Fibroblast of lung (primary cell): ENCODE data around the gene CTSZ. TPM values are rescaled to one million over a fixed set of nuclear protein-coding genes. Genes with fewer than 3 reads are reported as not detected.

ENCODE experiments used
- DNase-seq, 2 donors: peaks; one replicate each; pipeline versions ENCODE4 v3.0.0 to v3.0.0-alpha.2; 2010; ENCODE audit warnings: low read depth in 2 of 2
- H2AFZ ChIP-seq: 2 replicates; pipeline ENCODE4 v1.5.1; 2012; ENCODE audit warnings: low read length, control low read depth, inconsistent platforms
- H3K27ac ChIP-seq: 2 replicates; pipeline ENCODE4 v1.5.1; 2011; ENCODE audit warnings: low read length, control low read depth; ENCODE audit not compliant: insufficient read depth
- H3K27me3 ChIP-seq: 2 replicates; pipeline ENCODE4 v1.5.1; 2011; ENCODE audit warnings: mild to moderate bottlenecking, low read length; ENCODE audit not compliant: control insufficient read depth, insufficient read depth
- H3K36me3 ChIP-seq: 2 replicates; pipeline ENCODE4 v1.5.1; 2011; ENCODE audit warnings: low read length; ENCODE audit not compliant: control insufficient read depth, insufficient read depth
- H3K4me1 ChIP-seq: 2 replicates; pipeline ENCODE4 v1.5.1; 2011; ENCODE audit warnings: low read length; ENCODE audit not compliant: control insufficient read depth, insufficient read depth; ENCODE audit errors: extremely low read depth
- H3K4me2 ChIP-seq: 2 replicates; pipeline ENCODE4 v1.5.1; 2011; ENCODE audit warnings: low read length, control low read depth; ENCODE audit not compliant: insufficient read depth; ENCODE audit errors: extremely low read depth
- H3K4me3 ChIP-seq, 4 experiments: fragments of 200-600 bp in 1 of 4; sonication (generic) in 1 of 4; replicated peaks in 1 of 4; 2 replicates each; pipeline ENCODE4 v1.5.1; 2011 to 2016; ENCODE audit warnings: low read length in 4 of 4, low read depth in 3 of 4, mild to moderate bottlenecking in 3 of 4, control low read depth in 2 of 4, inconsistent platforms in 1 of 4, mixed read lengths in 1 of 4; ENCODE audit not compliant: insufficient read depth in 1 of 4; ENCODE audit errors: control extremely low read depth in 1 of 4
- H3K79me2 ChIP-seq: 2 replicates; pipeline ENCODE4 v1.5.1; 2012; ENCODE audit warnings: mild to moderate bottlenecking, low read length, inconsistent platforms; ENCODE audit not compliant: control insufficient read depth, insufficient read depth
- H3K9ac ChIP-seq: 2 replicates; pipeline ENCODE4 v1.5.1; 2011; ENCODE audit warnings: mild to moderate bottlenecking, low read length, control low read depth; ENCODE audit not compliant: insufficient read depth
- H3K9me3 ChIP-seq: 2 replicates; pipeline ENCODE4 v1.5.1; 2012; ENCODE audit warnings: low read depth, low read length; ENCODE audit not compliant: control insufficient read depth, insufficient read depth
- H4K20me1 ChIP-seq: 2 replicates; pipeline ENCODE4 v1.5.1; 2011; ENCODE audit warnings: low read length; ENCODE audit not compliant: control insufficient read depth, insufficient read depth; ENCODE audit errors: extremely low read depth
- EZH2 ChIP-seq: IDR thresholded peaks from 2 replicates; pipeline ENCODE4 v1.5.1; 2012; ENCODE audit warnings: low read length, control low read depth, mild to moderate bottlenecking; ENCODE audit errors: missing control alignments
- polyA plus RNA-seq, 2 donors: library from polyadenylated mRNA; depleted of rRNA in 1 of 2; stranded (reverse) in 1 of 2; unstranded in 1 of 2; fragments of >200 nt; gene quantifications; 2 replicates each; pipeline ENCODE4 v1.2.1, GENCODE V29; 2011 to 2012; ENCODE audit warnings: missing spikeins in 1 of 2
- total RNA-seq: library from RNA; depleted of rRNA; stranded (reverse); fragments of >200 nt; gene quantifications from 2 replicates; pipeline ENCODE4 v1.2.1, GENCODE V29; 2014
- TF ChIP-seq, protein P1 (sequence below), 2 donors: IDR thresholded peaks in 1 of 2; conservative IDR thresholded peaks in 1 of 2; 1 replicate in 1 of 2; 2 replicates in 1 of 2; pipeline ENCODE4 v1.5.1; 2011 to 2012; ENCODE audit warnings: low read length in 2 of 2, control low read depth in 1 of 2, inconsistent platforms in 1 of 2, low read depth in 1 of 2, mild to moderate bottlenecking in 1 of 2

The CTSZ gene
- total and polyA plus RNA-seq, 2 donors (not counting 1 experiment from before 2014, with no cell fraction given), result 201 to 250 TPM

DNA sequence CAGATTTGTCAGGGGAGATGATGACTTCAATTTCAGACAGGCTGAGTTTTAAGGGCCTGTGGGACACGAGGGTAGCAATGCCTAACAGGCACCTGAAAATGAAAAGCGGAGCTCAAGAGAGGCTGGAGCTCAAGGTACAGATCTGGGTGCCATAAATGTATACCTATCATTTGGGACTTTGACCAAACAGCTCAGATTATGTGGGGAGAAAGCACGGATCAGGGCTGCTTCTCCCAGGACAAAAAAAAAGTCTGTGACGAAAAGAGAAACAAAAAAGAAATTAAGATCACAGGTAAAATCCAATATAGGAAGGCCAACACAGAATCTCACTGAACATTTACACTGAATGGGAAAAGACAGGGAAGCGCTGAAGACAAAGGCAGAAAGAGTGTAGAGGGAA, 33.6 kb upstream of the CTSZ start:
- H3K4me3 ChIP-seq, result peak overlapping the region in 1 of 4 experiments; percentile 12
- H3K4me1 ChIP-seq, result peaks cover 5% of the 10 kb centered on the region
- peaks cover 2% of the 10 kb centered on the region for H3K36me3 ChIP-seq
- no peak for TF ChIP-seq EZH2
- TF ChIP-seq, protein P1, sequence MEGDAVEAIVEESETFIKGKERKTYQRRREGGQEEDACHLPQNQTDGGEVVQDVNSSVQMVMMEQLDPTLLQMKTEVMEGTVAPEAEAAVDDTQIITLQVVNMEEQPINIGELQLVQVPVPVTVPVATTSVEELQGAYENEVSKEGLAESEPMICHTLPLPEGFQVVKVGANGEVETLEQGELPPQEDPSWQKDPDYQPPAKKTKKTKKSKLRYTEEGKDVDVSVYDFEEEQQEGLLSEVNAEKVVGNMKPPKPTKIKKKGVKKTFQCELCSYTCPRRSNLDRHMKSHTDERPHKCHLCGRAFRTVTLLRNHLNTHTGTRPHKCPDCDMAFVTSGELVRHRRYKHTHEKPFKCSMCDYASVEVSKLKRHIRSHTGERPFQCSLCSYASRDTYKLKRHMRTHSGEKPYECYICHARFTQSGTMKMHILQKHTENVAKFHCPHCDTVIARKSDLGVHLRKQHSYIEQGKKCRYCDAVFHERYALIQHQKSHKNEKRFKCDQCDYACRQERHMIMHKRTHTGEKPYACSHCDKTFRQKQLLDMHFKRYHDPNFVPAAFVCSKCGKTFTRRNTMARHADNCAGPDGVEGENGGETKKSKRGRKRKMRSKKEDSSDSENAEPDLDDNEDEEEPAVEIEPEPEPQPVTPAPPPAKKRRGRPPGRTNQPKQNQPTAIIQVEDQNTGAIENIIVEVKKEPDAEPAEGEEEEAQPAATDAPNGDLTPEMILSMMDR (conservative IDR thresholded peaks at IDR 0.05 in 1 of 2, IDR thresholded peaks at IDR 0.05 in 1 of 2; ENCODE audit: low read depth in 1 of 2, low read length in 2 of 2), result no peak
- H3K9ac ChIP-seq, result no peak overlapping the region
- H3K9me3 ChIP-seq, result no peaks in the 10 kb centered on the region
- no peaks in the 10 kb centered on the region for H4K20me1 ChIP-seq
- no peak for DNase-seq
- peaks cover 46% of the 10 kb centered on the region for H3K79me2 ChIP-seq
- no peaks in the 10 kb centered on the region for H3K27me3 ChIP-seq
- H2AFZ ChIP-seq, result no peak overlapping the region
- no peak overlapping the region for H3K27ac ChIP-seq
- H3K4me2 ChIP-seq, result no peak overlapping the region

DNA sequence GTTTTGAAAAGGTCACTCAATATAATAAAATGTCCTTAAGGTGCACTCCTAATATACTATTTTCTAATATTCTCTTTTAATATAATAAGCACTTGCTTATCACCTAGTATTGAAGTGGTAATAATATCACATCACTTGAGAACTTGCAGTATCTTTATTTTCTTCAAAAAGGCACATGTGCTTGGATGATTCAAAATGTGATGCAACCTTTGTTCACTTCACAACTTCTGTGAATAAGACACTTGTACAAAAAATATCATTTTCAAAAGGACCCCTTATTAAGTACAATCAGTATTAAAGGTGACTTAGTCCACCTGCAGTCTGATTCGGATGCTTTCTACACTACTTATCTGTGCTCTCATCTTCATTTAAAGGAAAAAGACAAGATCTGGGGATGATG, 32.2 kb upstream of the CTSZ start:
- Histone ChIP-seq H3K9ac (no peak overlapping the region), H3K4me2 (no peak overlapping the region), H3K4me1 (peaks cover 5% of the 10 kb centered on the region), H4K20me1 (no peaks in the 10 kb centered on the region), H3K27me3 (no peaks in the 10 kb centered on the region), H3K4me3 (no peak overlapping the region), H3K36me3 (peaks cover 2% of the 10 kb centered on the region), H2AFZ (no peak overlapping the region), H3K9me3 (no peaks in the 10 kb centered on the region), H3K79me2 (peaks cover 46% of the 10 kb centered on the region), H3K27ac (no peak overlapping the region)
- TF ChIP-seq, protein P1 (conservative IDR thresholded peaks at IDR 0.05 in 1 of 2, IDR thresholded peaks at IDR 0.05 in 1 of 2; ENCODE audit: low read depth in 1 of 2, low read length in 2 of 2), result no peak
- no peak for TF ChIP-seq EZH2
- DNase-seq, result peak in 1 of 2 donors; percentile 55

DNA sequence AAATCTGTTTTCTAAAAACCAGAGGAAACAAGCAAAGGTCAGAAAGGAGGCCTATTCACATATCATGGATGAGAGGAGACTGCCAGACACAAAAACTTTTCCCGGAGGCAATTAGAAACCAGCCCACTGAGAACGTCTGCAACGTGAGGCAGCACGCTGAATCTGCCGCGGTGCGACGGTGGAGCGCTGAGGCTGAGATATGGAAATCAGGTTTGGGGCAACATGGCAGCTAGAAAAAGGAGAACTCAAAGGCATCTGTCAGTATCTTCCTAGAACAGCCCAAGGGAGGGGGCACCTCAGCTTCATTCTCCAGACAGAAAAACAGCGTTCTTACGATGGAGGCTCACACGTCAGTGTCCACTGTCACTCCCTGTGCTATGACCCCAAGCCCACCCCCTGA, 30.3 kb upstream of the CTSZ start:
- peaks cover 2% of the 10 kb centered on the region for H3K36me3 ChIP-seq

More for the DNA sequence above, 30.3 kb upstream of the CTSZ start:
- Histone ChIP-seq H3K9ac (no peak overlapping the region), H3K27ac (no peak overlapping the region), H4K20me1 (no peaks in the 10 kb centered on the region), H3K4me2 (no peak overlapping the region), H3K27me3 (no peaks in the 10 kb centered on the region), H3K9me3 (no peaks in the 10 kb centered on the region), H3K4me1 (no peaks in the 10 kb centered on the region), H3K79me2 (peaks cover 44% of the 10 kb centered on the region), H2AFZ (no peak overlapping the region), H3K4me3 (no peak overlapping the region)
- TF ChIP-seq EZH2, result no peak
- TF ChIP-seq, protein P1 (conservative IDR thresholded peaks at IDR 0.05 in 1 of 2, IDR thresholded peaks at IDR 0.05 in 1 of 2; ENCODE audit: low read depth in 1 of 2, low read length in 2 of 2), result no peak
- no peak for DNase-seq
